Measurements from ENCODE around the gene GRIN3A. TPM values are rescaled to one million over a fixed set of nuclear protein-coding genes. Genes with fewer than 3 reads are reported as not detected.

GRIN3A gene
- polyA plus RNA-seq, 1 of the 3 experiments (the other 2 are of a cell fraction), result not detected

- no peak overlapping the region for H3K4me3 ChIP-seq (ENCODE audit: low read depth in 2 of 2, low read length in 1 of 2)
- ChIA-PET CTCF (interaction anchor here (0.7 to 2.7 kb wide), 4 partner anchors 19 to 88 kb away, joined by 3 to 20 read pairs (median 8); no protein-coding TSS in a partner anchor), POLR2A (no interaction called here)
- H3K4me2 ChIP-seq, result no peak overlapping the region
- H4K20me1 ChIP-seq (ENCODE audit: insufficient read depth), result peaks cover 24% of the 10 kb centered on the region
- TF ChIP-seq REST (IDR thresholded peaks at IDR 0.05; ENCODE audit: low read depth, low read length) (peak; percentile 98), CHD2 (IDR thresholded peaks at IDR 0.05; ENCODE audit: low read length, partially characterized antibody) (no peak)
- no peaks in the 10 kb centered on the region for H3K9me2 ChIP-seq
- H3K27ac ChIP-seq (ENCODE audit: low read depth in 2 of 2, low read length in 1 of 2), result no peak overlapping the region
- no peaks in the 10 kb centered on the region for H3K9me3 ChIP-seq
- H3K36me3 ChIP-seq (replicated peaks in 1 of 2; ENCODE audit: control insufficient read depth in 1 of 2, insufficient read depth in 2 of 2, low read length in 1 of 2), result peaks cover 38 to 65% of the 10 kb centered on the region in 2 experiments
- no peak overlapping the region for H3K9ac ChIP-seq
- H3K4me1 ChIP-seq (ENCODE audit: control insufficient read depth in 1 of 2, insufficient read depth in 2 of 2, low read depth in 1 of 2, low read length in 1 of 2), result peaks cover 0 to 12% of the 10 kb centered on the region in 2 experiments; a peak in 3 of 4 replicates
- DNase-seq, result no peak
- H3K27me3 ChIP-seq (ENCODE audit: insufficient read depth), result no peaks in the 10 kb centered on the region
- H3F3A ChIP-seq (replicated peaks; ENCODE audit: insufficient read depth), result no peaks in the 10 kb centered on the region
- no peak overlapping the region for H2AFZ ChIP-seq (ENCODE audit: low read depth)
- WGBS (ENCODE audit: low lambda C conversion rate), result 93% methylated on average over 2 of the region's 2 CpGs
- H3K79me2 ChIP-seq (ENCODE audit: insufficient read depth), result peaks cover 51% of the 10 kb centered on the region
These were observed 201.5 kb downstream of the GRIN3A start for GRCh38 chr9:101536938-101537337.

DNA sequence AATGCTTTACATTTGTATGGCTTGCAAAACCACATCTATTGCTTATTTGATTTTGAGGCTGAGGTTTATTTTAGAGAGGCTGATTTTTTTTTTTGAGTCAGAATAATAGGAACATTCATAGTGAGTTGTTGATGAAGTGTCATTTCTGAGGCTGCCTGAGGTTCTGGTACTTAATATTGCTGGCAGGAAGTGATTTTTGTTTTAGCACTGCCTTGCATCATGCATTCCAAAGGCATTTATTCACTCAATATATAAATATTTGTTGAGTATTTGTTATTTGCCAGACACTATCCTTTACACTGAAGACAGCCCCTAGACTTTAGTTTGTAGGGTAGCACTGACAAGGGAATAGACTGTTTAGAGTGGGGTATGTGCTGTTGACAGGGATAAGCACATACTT is 202.1 kb downstream of the GRIN3A start:
- POLR2A ChIA-PET, result no interaction called here
- no peaks in the 10 kb centered on the region for H3K9me3 ChIP-seq
- no peak overlapping the region for H3K9ac ChIP-seq
- no peaks in the 10 kb centered on the region for H3F3A ChIP-seq (replicated peaks; ENCODE audit: insufficient read depth)
- H3K4me1 ChIP-seq (ENCODE audit: control insufficient read depth in 1 of 2, insufficient read depth in 2 of 2, low read depth in 1 of 2, low read length in 1 of 2), result peaks cover 0 to 12% of the 10 kb centered on the region in 2 experiments; a peak in 3 of 4 replicates
- H3K36me3 ChIP-seq (replicated peaks in 1 of 2; ENCODE audit: control insufficient read depth in 1 of 2, insufficient read depth in 2 of 2, low read length in 1 of 2), result peaks cover 35 to 59% of the 10 kb centered on the region in 2 experiments
- peaks cover 24% of the 10 kb centered on the region for H4K20me1 ChIP-seq (ENCODE audit: insufficient read depth)
- TF ChIP-seq NRF1 (IDR thresholded peaks at IDR 0.05; ENCODE audit: low read depth, low read length), result no peak
- TF ChIP-seq, protein P1, sequence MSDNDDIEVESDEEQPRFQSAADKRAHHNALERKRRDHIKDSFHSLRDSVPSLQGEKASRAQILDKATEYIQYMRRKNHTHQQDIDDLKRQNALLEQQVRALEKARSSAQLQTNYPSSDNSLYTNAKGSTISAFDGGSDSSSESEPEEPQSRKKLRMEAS (IDR thresholded peaks at IDR 0.05; ENCODE audit: low read depth), result no peak
- no peak for DNase-seq
- H3K27me3 ChIP-seq (ENCODE audit: insufficient read depth), result no peaks in the 10 kb centered on the region
- no peak overlapping the region for H3K27ac ChIP-seq (ENCODE audit: low read depth in 2 of 2, low read length in 1 of 2)
- H2AFZ ChIP-seq (ENCODE audit: low read depth), result no peak overlapping the region
- CTCF ChIA-PET, result interaction anchor here (1.5 to 17.0 kb wide), 3 partner anchors 49 to 87 kb away, joined by 5 to 363 read pairs (median 20); a partner anchor contains a TSS
- H3K4me2 ChIP-seq, result no peak overlapping the region
- H3K4me3 ChIP-seq (ENCODE audit: low read depth in 2 of 2, low read length in 1 of 2), result no peak overlapping the region
- H3K9me2 ChIP-seq, result no peaks in the 10 kb centered on the region
- peaks cover 51% of the 10 kb centered on the region for H3K79me2 ChIP-seq (ENCODE audit: insufficient read depth)
